Natural killer cell (primary cell): ENCODE data around the gene GRHL3. TPM values are rescaled to one million over a fixed set of nuclear protein-coding genes. Genes with fewer than 3 reads are reported as not detected.

Experiments
- ATAC-seq, 3 donors: fragments of 150-1000 bp in 2 of 3; fragments of 200-7000 bp in 1 of 3; cut with Tn5 transposase; 1 replicate in 1 of 3; 2 replicates in 2 of 3; pipeline ENCODE4 v1.10.0; 2021; ENCODE audit warnings: mild to moderate bottlenecking in 2 of 3, moderate library complexity in 2 of 3
- DNase-seq, 2 donors: peaks; one replicate each; pipeline versions ENCODE4 v3.0.0 to v3.0.0-alpha.2; 2013 to 2021; ENCODE audit warnings: mixed read lengths in 1 of 2
- H3K27ac ChIP-seq: one replicate; pipeline ENCODE4 v1.5.1; 2013; ENCODE audit warnings: mild to moderate bottlenecking, low read length
- H3K27me3 ChIP-seq: one replicate; pipeline ENCODE4 v1.6.1; 2013; ENCODE audit warnings: low read length; ENCODE audit not compliant: control insufficient read depth, insufficient read depth
- H3K36me3 ChIP-seq: one replicate; pipeline ENCODE4 v1.6.1; 2013; ENCODE audit warnings: low read length; ENCODE audit not compliant: control insufficient read depth, insufficient read depth
- H3K4me1 ChIP-seq: one replicate; pipeline ENCODE4 v1.6.1; 2013; ENCODE audit warnings: low read length; ENCODE audit not compliant: control insufficient read depth, insufficient read depth
- H3K4me3 ChIP-seq: one replicate; pipeline ENCODE4 v1.5.1; 2013; ENCODE audit warnings: low read length
- H3K9me3 ChIP-seq: one replicate; pipeline ENCODE4 v1.6.1; 2013; ENCODE audit warnings: low read length; ENCODE audit not compliant: control insufficient read depth, insufficient read depth
- H3K27ac Mint-ChIP-seq, 2 donors: one replicate each; pipeline ENCODE4 v1.8.0; 2022; ENCODE audit warnings: mild to moderate bottlenecking in 2 of 2, mixed read lengths in 2 of 2, moderate library complexity in 1 of 2
- H3K27me3 Mint-ChIP-seq, 2 donors: one replicate each; pipeline ENCODE4 v1.8.0; 2022; ENCODE audit warnings: low read depth in 2 of 2, mixed read lengths in 2 of 2
- H3K36me3 Mint-ChIP-seq: one replicate; pipeline ENCODE4 v1.8.0; 2022; ENCODE audit warnings: mixed read lengths
- H3K4me1 Mint-ChIP-seq, 2 donors: one replicate each; pipeline ENCODE4 v1.8.0; 2022; ENCODE audit warnings: mixed read lengths in 2 of 2
- H3K4me3 Mint-ChIP-seq: one replicate; pipeline ENCODE4 v1.8.0; 2022; ENCODE audit warnings: mild to moderate bottlenecking, moderate library complexity, mixed read lengths
- H3K9me3 Mint-ChIP-seq, 2 donors: one replicate each; pipeline ENCODE4 v1.8.0; 2022; ENCODE audit warnings: mixed read lengths in 2 of 2
- CTCF ChIP-seq: fragments of 200-600 bp; IDR thresholded peaks from one replicate; pipeline ENCODE4 v1.8.0; 2022; ENCODE audit warnings: antibody characterized with exemption
- WGBS: methylation state at CpG from one replicate; pipeline ENCODE4 v1.1.7; 2013; ENCODE audit warnings: missing lambda C conversion rate; ENCODE audit not compliant: insufficient coverage; 5-methylcytosine and 5-hydroxymethylcytosine counted together
- intact Hi-C: fragments of 100-400 bp; cut with micrococcal nuclease; formaldehyde crosslinking; loops from one replicate; pipeline ENCODE4 v1.14.2; 2022
- total RNA-seq, 4 donors: library from RNA; stranded (reverse); fragments of 120-200 nt in 1 of 4; gene quantifications; one replicate each; pipeline versions ENCODE4 v1.2.3 to v1.2.4, GENCODE V29; 2013 to 2022

Gene GRHL3
- total RNA-seq, 3 donors from 2014 or later (not counting 1 experiment from before 2014, with no cell fraction given), result not detected

- no peak overlapping the region for H3K27ac ChIP-seq
- WGBS, result 88% methylated on average over 8 of the region's 8 CpGs
- no peak for TF ChIP-seq CTCF
- H3K36me3 ChIP-seq, result no peaks in the 10 kb centered on the region
- no peaks in the 10 kb centered on the region for H3K4me1 Mint-ChIP-seq
- peaks cover 16 to 26% of the 10 kb centered on the region in 2 donors for H3K27me3 Mint-ChIP-seq
- no peak overlapping the region for H3K4me3 Mint-ChIP-seq
- no peak overlapping the region for H3K27ac Mint-ChIP-seq
- intact Hi-C loops, result no loop called here
- H3K9me3 Mint-ChIP-seq, result no peaks in the 10 kb centered on the region
- H3K27me3 ChIP-seq, result no peaks in the 10 kb centered on the region
- no peaks in the 10 kb centered on the region for H3K36me3 Mint-ChIP-seq
- H3K4me3 ChIP-seq, result no peak overlapping the region
- H3K9me3 ChIP-seq, result no peaks in the 10 kb centered on the region
- no peaks in the 10 kb centered on the region for H3K4me1 ChIP-seq
- ATAC-seq, result no peak
- DNase-seq, result no peak
Measured at GRCh38 chr1:24290933-24291487, 28.1 kb upstream of the GRHL3 start.

GRCh38 chr1:24292103-24292502, 27.1 kb upstream of the GRHL3 start:
- no peaks in the 10 kb centered on the region for H3K4me1 ChIP-seq
- ATAC-seq (no peak), DNase-seq (no peak)
- H3K36me3 ChIP-seq, result no peaks in the 10 kb centered on the region
- Mint-ChIP-seq H3K27me3 (peaks cover 16 to 26% of the 10 kb centered on the region in 2 donors), H3K4me1 (no peaks in the 10 kb centered on the region), H3K36me3 (no peaks in the 10 kb centered on the region), H3K9me3 (no peaks in the 10 kb centered on the region), H3K27ac (no peak overlapping the region), H3K4me3 (no peak overlapping the region)
- no peak for TF ChIP-seq CTCF
- H3K4me3 ChIP-seq, result no peak overlapping the region
- 95% methylated on average over 4 of the region's 4 CpGs for whole genome bisulfite sequencing
- H3K27me3 ChIP-seq, result no peaks in the 10 kb centered on the region
- H3K9me3 ChIP-seq, result no peaks in the 10 kb centered on the region
- intact Hi-C loops, result no loop called here
- no peak overlapping the region for H3K27ac ChIP-seq

- Histone ChIP-seq H3K9me3 (no peaks in the 10 kb centered on the region), H3K4me1 (no peaks in the 10 kb centered on the region), H3K27me3 (no peaks in the 10 kb centered on the region), H3K4me3 (no peak overlapping the region), H3K27ac (no peak overlapping the region), H3K36me3 (no peaks in the 10 kb centered on the region)
- H3K36me3 Mint-ChIP-seq, result no peaks in the 10 kb centered on the region
- no peak overlapping the region for H3K27ac Mint-ChIP-seq
- no peak for TF ChIP-seq CTCF
- intact Hi-C loops, result no loop called here
- peaks cover 19 to 26% of the 10 kb centered on the region in 2 donors for H3K27me3 Mint-ChIP-seq
- H3K4me3 Mint-ChIP-seq, result no peak overlapping the region
- 83% methylated on average over 9 of the region's 9 CpGs for WGBS
- no peak for ATAC-seq
- no peak for DNase-seq
- H3K4me1 Mint-ChIP-seq, result no peaks in the 10 kb centered on the region
- H3K9me3 Mint-ChIP-seq, result no peaks in the 10 kb centered on the region
Measured at GRCh38 chr1:24292887-24293286, 26.3 kb upstream of the GRHL3 start.
